Activated CD8-positive, alpha-beta memory T cell treated with anti-CD3 and anti-CD28 coated beads, Interleukin-2, amount 50 U/mL, for 1 hour (primary cell): ENCODE measurements around the gene CDH19.

Experiments used
- DNase-seq: peaks from one replicate; pipeline ENCODE4 v3.0.0-alpha.2; 2020; ENCODE audit errors: extremely low read depth

Gene CDH19

GRCh38 chr18:66457245-66457644 is 146.6 kb downstream of the CDH19 start:
- DNase-seq: no peak
